WTC11 (cell line): Measurements from ENCODE around the gene STRA6. TPM values are rescaled to one million over a fixed set of nuclear protein-coding genes. Genes with fewer than 3 reads are reported as not detected.

ENCODE experiments used
- ATAC-seq: fragments of 200-7000 bp; cut with Tn5 transposase; 2 replicates; pipeline ENCODE4 v1.10.0; 2021; ENCODE audit warnings: mild to moderate bottlenecking, moderate library complexity
- CTCF ChIA-PET: fragments of 300-600 bp; sonication (Branson Sonifier 250); formaldehyde crosslinking; loops from one replicate; lab custom pipeline; 2021; ENCODE audit warnings: antibody characterized with exemption; lab: Charles Lee
- POLR2A ChIA-PET: fragments of 350-600 bp; sonication (Branson Sonifier 250); formaldehyde crosslinking; loops from one replicate; lab custom pipeline; 2021; ENCODE audit warnings: antibody characterized with exemption; lab: Charles Lee
- DNase-seq: peaks from one replicate; pipeline ENCODE4 v3.0.0; 2021; ENCODE audit warnings: low spot score
- H3K27ac Mint-ChIP-seq: 2 replicates; pipeline ENCODE4 v1.8.0; 2021; ENCODE audit warnings: mixed read lengths
- H3K27me3 Mint-ChIP-seq: 2 replicates; pipeline ENCODE4 v1.8.0; 2021; ENCODE audit warnings: low read depth, mild to moderate bottlenecking, moderate library complexity, mixed read lengths
- H3K36me3 Mint-ChIP-seq: 2 replicates; pipeline ENCODE4 v1.8.0; 2021; ENCODE audit warnings: mixed read lengths
- H3K4me1 Mint-ChIP-seq: 2 replicates; pipeline ENCODE4 v1.8.0; 2022; ENCODE audit warnings: mixed read lengths
- H3K4me3 Mint-ChIP-seq: 2 replicates; pipeline ENCODE4 v1.8.0; 2021; ENCODE audit warnings: mild to moderate bottlenecking, moderate library complexity, mixed read lengths
- H3K9me3 Mint-ChIP-seq: 2 replicates; pipeline ENCODE4 v1.8.0; 2021; ENCODE audit warnings: mixed read lengths
- AR ChIP-seq: fragments of 250-450 bp; sonication (Bioruptor Pico); IDR thresholded peaks from 2 replicates; pipeline ENCODE4 v1.9.0; 2021; ENCODE audit warnings: mild to moderate bottlenecking
- ATF3 ChIP-seq: sonication (generic); formaldehyde crosslinking; conservative IDR thresholded peaks from 2 replicates; pipeline ENCODE4 v1.8.1; 2022; ENCODE audit warnings: mild to moderate bottlenecking, missing genetic modification reagents
- ESRRA ChIP-seq: sonication (generic); formaldehyde crosslinking; IDR thresholded peaks from 2 replicates; pipeline ENCODE4 v1.8.1; 2022; ENCODE audit warnings: mild to moderate bottlenecking, missing genetic modification reagents, borderline replicate concordance
- FOXJ3 ChIP-seq: sonication (generic); formaldehyde crosslinking; IDR thresholded peaks from 2 replicates; pipeline ENCODE4 v1.9.0; 2021; ENCODE audit warnings: missing genetic modification reagents, mild to moderate bottlenecking, borderline replicate concordance
- GRHL2 ChIP-seq: fragments of 250-450 bp; sonication (Bioruptor Pico); IDR thresholded peaks from 2 replicates; pipeline ENCODE4 v1.8.0; 2022; ENCODE audit warnings: mild to moderate bottlenecking, moderate library complexity; ENCODE audit not compliant: insufficient replicate concordance, severe bottlenecking
- IRF2 ChIP-seq: sonication (generic); formaldehyde crosslinking; IDR thresholded peaks from 2 replicates; pipeline ENCODE4 v1.8.0; 2022; ENCODE audit warnings: low read depth, missing genetic modification reagents, borderline replicate concordance
- JAZF1 ChIP-seq: fragments of 250-450 bp; sonication (Bioruptor Pico); IDR thresholded peaks from 2 replicates; pipeline ENCODE4 v1.9.0; 2021; ENCODE audit warnings: moderate library complexity, mild to moderate bottlenecking, inconsistent platforms
- NFATC4 ChIP-seq: fragments of 250-450 bp; sonication (Bioruptor Pico); IDR thresholded peaks from 2 replicates; pipeline ENCODE4 v1.9.0; 2021; ENCODE audit warnings: mild to moderate bottlenecking
- NR3C1 ChIP-seq: sonication (generic); formaldehyde crosslinking; conservative IDR thresholded peaks from 2 replicates; pipeline ENCODE4 v1.8.1; 2023; ENCODE audit warnings: low read depth, mild to moderate bottlenecking, missing genetic modification reagents
- PRRX2 ChIP-seq: fragments of 250-450 bp; sonication (Bioruptor Pico); IDR thresholded peaks from 2 replicates; pipeline ENCODE4 v1.8.0; 2021; ENCODE audit warnings: mild to moderate bottlenecking
- SMAD3 ChIP-seq: sonication (generic); formaldehyde crosslinking; IDR thresholded peaks from 2 replicates; pipeline ENCODE4 v1.8.0; 2022; ENCODE audit warnings: missing genetic modification reagents, mild to moderate bottlenecking, borderline replicate concordance
- SOX15 ChIP-seq: fragments of 250-450 bp; sonication (Bioruptor Pico); IDR thresholded peaks from 2 replicates; pipeline ENCODE4 v1.9.0; 2021; ENCODE audit warnings: mild to moderate bottlenecking
- TEAD1 ChIP-seq: sonication (generic); formaldehyde crosslinking; IDR thresholded peaks from 2 replicates; pipeline ENCODE4 v1.8.0; 2022; ENCODE audit warnings: mild to moderate bottlenecking, missing genetic modification reagents
- TP53 ChIP-seq: sonication (generic); formaldehyde crosslinking; IDR thresholded peaks from 2 replicates; pipeline ENCODE4 v1.8.1; 2023; ENCODE audit warnings: mild to moderate bottlenecking, missing genetic modification reagents
- ZNF121 ChIP-seq: sonication (generic); formaldehyde crosslinking; IDR thresholded peaks from 2 replicates; pipeline ENCODE4 v1.8.0; 2023; ENCODE audit warnings: missing genetic modification reagents
- ZNF138 ChIP-seq: sonication (generic); formaldehyde crosslinking; conservative IDR thresholded peaks from 2 replicates; pipeline ENCODE4 v1.8.1; 2022; ENCODE audit warnings: mild to moderate bottlenecking, moderate library complexity, missing genetic modification reagents
- ZNF219 ChIP-seq: sonication (generic); formaldehyde crosslinking; IDR thresholded peaks from 2 replicates; pipeline ENCODE4 v1.8.0; 2023; ENCODE audit warnings: missing genetic modification reagents, mild to moderate bottlenecking, borderline replicate concordance
- ZNF263 ChIP-seq: sonication (generic); formaldehyde crosslinking; IDR thresholded peaks from 2 replicates; pipeline ENCODE4 v1.8.1; 2022; ENCODE audit warnings: low read depth, mild to moderate bottlenecking, moderate library complexity, missing genetic modification reagents
- ZNF396 ChIP-seq: fragments of 250-450 bp; sonication (Bioruptor Pico); IDR thresholded peaks from 2 replicates; pipeline ENCODE4 v1.8.0; 2021; ENCODE audit warnings: mild to moderate bottlenecking, moderate library complexity, borderline replicate concordance
- ZNF416 ChIP-seq: fragments of 250-450 bp; sonication (Bioruptor Pico); IDR thresholded peaks from 2 replicates; pipeline ENCODE4 v1.9.0; 2021; ENCODE audit warnings: mild to moderate bottlenecking, inconsistent platforms
- ZNF671 ChIP-seq: fragments of 250-450 bp; sonication (Bioruptor Pico); IDR thresholded peaks from 2 replicates; pipeline ENCODE4 v1.8.0; 2021; ENCODE audit warnings: mild to moderate bottlenecking
- total RNA-seq: library from RNA; stranded (reverse); gene quantifications from 3 replicates; pipeline ENCODE4 v1.2.3, GENCODE V29; 2021
- TF ChIP-seq, protein P1 (sequence below): fragments of 250-450 bp; sonication (Bioruptor Pico); IDR thresholded peaks from 2 replicates; pipeline ENCODE4 v1.9.0; 2021; ENCODE audit warnings: mild to moderate bottlenecking
- TF ChIP-seq, protein P2 (sequence below): sonication (generic); formaldehyde crosslinking; IDR thresholded peaks from 2 replicates; pipeline ENCODE4 v1.8.1; 2023; ENCODE audit warnings: mild to moderate bottlenecking, missing genetic modification reagents
- TF ChIP-seq, protein P3 (sequence below): sonication (generic); formaldehyde crosslinking; IDR thresholded peaks from 2 replicates; pipeline ENCODE4 v1.8.1; 2022; ENCODE audit warnings: mild to moderate bottlenecking, moderate library complexity, missing genetic modification reagents
- TF ChIP-seq, protein P4 (sequence below): fragments of 250-450 bp; sonication (Bioruptor Pico); conservative IDR thresholded peaks from 2 replicates; pipeline ENCODE4 v1.9.0; 2021; ENCODE audit warnings: mild to moderate bottlenecking

The STRA6 gene
- total RNA-seq, 1 experiment from 2014 or later: 23.2 TPM

DNA sequence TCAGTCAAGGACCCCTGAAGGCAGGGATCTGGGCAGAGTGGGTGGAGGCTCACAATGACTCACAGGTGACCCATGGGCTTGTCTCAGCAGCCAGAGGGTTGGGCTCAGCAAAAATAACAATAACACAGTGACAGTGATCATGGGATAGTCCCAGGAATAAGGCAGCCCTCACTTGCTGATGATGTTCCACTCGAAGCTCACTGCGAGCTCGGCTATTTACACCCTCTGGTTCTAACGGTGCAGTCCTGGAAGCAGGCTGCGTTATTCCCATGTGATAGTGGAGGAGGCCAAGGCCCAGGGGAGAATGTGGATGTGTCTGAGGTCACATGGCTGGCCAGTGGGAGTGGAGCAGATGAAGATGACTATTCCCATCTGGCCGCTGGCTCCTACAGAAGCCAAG, 49.7 kb upstream of the STRA6 start:
- Mint-ChIP-seq H3K27me3 (peaks cover 3% of the 10 kb centered on the region), H3K36me3 (no peaks in the 10 kb centered on the region), H3K27ac (no peak overlapping the region), H3K4me3 (no peak overlapping the region), H3K4me1 (peaks cover 8% of the 10 kb centered on the region), H3K9me3 (no peaks in the 10 kb centered on the region)
- no peak for TF ChIP-seq ZNF138 (CRISPR knock-in tag)
- no peak for TF ChIP-seq NFATC4 (CRISPR knock-in tag)
- TF ChIP-seq, protein P1, sequence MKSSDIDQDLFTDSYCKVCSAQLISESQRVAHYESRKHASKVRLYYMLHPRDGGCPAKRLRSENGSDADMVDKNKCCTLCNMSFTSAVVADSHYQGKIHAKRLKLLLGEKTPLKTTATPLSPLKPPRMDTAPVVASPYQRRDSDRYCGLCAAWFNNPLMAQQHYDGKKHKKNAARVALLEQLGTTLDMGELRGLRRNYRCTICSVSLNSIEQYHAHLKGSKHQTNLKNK (CRISPR knock-in tag): no peak
- DNase-seq (no peak), ATAC-seq (no peak)
- ChIA-PET CTCF (interaction anchor here (0.9 to 1.5 kb wide), 4 partner anchors 50 to 215 kb away, joined by 3 to 4 read pairs (median 4); partner anchors contain the start of gene STRA6), POLR2A (no interaction called here)

DNA sequence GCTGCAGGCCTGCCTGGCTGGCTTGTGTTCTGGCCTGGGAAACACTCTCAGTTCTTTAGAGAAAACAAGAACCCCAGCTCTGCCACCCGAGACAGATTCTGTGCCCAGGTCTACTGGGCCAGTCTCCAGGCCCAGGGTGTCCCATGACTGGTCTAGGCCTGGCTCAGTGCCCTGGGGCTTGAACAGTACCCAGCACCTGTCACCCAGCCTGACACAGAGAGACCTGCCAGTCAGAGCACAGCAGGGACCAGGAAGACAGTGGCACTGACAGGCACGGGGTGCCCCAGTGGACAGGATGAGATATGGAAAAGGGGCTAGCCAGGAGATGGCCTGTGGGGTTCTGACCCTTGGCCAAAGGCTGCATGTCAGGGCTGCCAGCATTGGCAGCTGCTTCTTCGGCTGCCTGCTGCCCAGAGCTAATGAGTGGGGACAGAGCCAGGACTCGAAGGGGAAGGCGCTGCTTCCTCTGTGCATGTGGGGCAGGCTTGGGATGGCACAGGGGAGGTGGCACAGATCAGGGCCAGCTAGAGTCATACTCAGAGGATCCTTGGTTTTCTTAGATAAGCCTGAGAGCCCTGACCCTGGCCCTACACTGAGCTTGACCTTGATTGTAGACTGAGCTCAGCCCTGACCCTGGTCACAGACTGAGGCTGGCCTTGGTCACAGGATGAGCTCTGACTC, 48.7 kb upstream of the STRA6 start:
- ATAC-seq (no peak), DNase-seq (no peak)
- TF ChIP-seq NR3C1 (CRISPR knock-in tag): no peak
- TF ChIP-seq, protein P2, sequence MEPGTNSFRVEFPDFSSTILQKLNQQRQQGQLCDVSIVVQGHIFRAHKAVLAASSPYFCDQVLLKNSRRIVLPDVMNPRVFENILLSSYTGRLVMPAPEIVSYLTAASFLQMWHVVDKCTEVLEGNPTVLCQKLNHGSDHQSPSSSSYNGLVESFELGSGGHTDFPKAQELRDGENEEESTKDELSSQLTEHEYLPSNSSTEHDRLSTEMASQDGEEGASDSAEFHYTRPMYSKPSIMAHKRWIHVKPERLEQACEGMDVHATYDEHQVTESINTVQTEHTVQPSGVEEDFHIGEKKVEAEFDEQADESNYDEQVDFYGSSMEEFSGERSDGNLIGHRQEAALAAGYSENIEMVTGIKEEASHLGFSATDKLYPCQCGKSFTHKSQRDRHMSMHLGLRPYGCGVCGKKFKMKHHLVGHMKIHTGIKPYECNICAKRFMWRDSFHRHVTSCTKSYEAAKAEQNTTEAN (CRISPR knock-in tag): no peak
- TF ChIP-seq ZNF121: no peak
- TF ChIP-seq ZNF396 (CRISPR knock-in tag): no peak
- TF ChIP-seq SMAD3 (CRISPR knock-in tag): no peak
- TF ChIP-seq TEAD1: no peak
- TF ChIP-seq SOX15: no peak
- no peak for TF ChIP-seq NFATC4 (CRISPR knock-in tag)
- TF ChIP-seq, protein P3, sequence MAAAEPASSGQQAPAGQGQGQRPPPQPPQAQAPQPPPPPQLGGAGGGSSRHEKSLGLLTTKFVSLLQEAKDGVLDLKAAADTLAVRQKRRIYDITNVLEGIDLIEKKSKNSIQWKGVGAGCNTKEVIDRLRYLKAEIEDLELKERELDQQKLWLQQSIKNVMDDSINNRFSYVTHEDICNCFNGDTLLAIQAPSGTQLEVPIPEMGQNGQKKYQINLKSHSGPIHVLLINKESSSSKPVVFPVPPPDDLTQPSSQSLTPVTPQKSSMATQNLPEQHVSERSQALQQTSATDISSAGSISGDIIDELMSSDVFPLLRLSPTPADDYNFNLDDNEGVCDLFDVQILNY: no peak
- no peak for TF ChIP-seq ZNF416 (CRISPR knock-in tag)
- TF ChIP-seq, protein P4, sequence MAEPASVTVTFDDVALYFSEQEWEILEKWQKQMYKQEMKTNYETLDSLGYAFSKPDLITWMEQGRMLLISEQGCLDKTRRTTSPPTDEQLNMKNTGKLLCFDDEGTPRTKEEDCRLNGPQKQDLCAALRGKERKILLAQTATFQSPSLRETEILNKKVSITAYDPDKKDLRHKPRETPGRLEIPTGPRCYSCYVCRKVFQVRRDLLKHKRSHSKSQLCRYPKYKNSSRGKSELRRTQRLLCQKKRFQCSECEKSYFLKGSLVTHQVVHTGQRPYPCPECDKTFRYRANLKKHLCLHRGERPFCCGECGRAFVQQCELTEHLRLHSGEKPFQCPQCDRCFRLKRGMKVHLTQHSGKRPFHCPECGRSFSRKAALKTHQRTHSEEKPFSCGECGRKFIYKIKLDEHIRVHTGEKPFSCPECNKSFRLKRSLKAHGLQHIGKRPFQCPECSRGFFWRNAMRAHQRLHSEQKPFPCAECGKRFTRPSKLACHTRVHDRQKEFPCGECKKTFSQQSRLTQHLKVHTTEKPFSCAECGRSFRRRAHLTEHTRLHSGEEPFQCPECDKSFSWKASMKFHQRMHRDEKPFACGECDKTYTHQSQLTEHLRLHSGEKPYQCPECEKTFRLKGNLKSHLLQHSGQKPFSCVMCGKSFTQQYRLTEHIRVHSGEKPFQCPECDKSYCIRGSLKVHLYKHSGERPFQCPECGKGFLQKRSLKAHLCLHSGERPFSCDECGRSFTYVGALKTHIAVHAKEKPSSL (CRISPR knock-in tag): no peak
- no peak for TF ChIP-seq ZNF219 (CRISPR knock-in tag)
- no peak for TF ChIP-seq ESRRA
- ChIA-PET CTCF (interaction anchor here (0.9 to 1.5 kb wide), 4 partner anchors 49 to 117 kb away, joined by 3 to 4 read pairs (median 4); partner anchors contain the start of gene STRA6), POLR2A (interaction anchor here (1.6 kb wide), 1 partner anchor 13 kb away, joined by 4 read pairs; no protein-coding TSS in a partner anchor)
- Mint-ChIP-seq H3K9me3 (no peaks in the 10 kb centered on the region), H3K27ac (no peak overlapping the region), H3K27me3 (peaks cover 6% of the 10 kb centered on the region), H3K36me3 (no peaks in the 10 kb centered on the region), H3K4me3 (no peak overlapping the region), H3K4me1 (peaks cover 8% of the 10 kb centered on the region)

GRCh38 chr15:74250266-74250665, 47.7 kb upstream of the STRA6 start:
- peaks cover 13% of the 10 kb centered on the region for H3K27me3 Mint-ChIP-seq
- DNase-seq (no peak), ATAC-seq (no peak)
- H3K27ac Mint-ChIP-seq: no peak overlapping the region
- peaks cover 13% of the 10 kb centered on the region for H3K4me1 Mint-ChIP-seq
- CTCF ChIA-PET: no interaction called here
- H3K36me3 Mint-ChIP-seq: no peaks in the 10 kb centered on the region
- POLR2A ChIA-PET: interaction anchor here (1.6 kb wide), 1 partner anchor 14 kb away, joined by 4 read pairs; no protein-coding TSS in a partner anchor
- no peaks in the 10 kb centered on the region for H3K9me3 Mint-ChIP-seq
- no peak overlapping the region for H3K4me3 Mint-ChIP-seq
- TF ChIP-seq TP53 (no peak), ATF3 (CRISPR knock-in tag) (no peak), PRRX2 (CRISPR knock-in tag) (no peak), JAZF1 (CRISPR knock-in tag) (no peak), ZNF263 (CRISPR knock-in tag) (no peak), AR (CRISPR knock-in tag) (no peak), FOXJ3 (CRISPR knock-in tag) (no peak), ZNF416 (CRISPR knock-in tag) (no peak), IRF2 (no peak), ZNF671 (CRISPR knock-in tag) (no peak), GRHL2 (CRISPR knock-in tag) (no peak)
- TF ChIP-seq, protein P1 (CRISPR knock-in tag): no peak
